Caco-2 (cell line): Measurements from ENCODE around the gene KLHDC9. TPM values are rescaled to one million over a fixed set of nuclear protein-coding genes. Genes with fewer than 3 reads are reported as not detected.

ENCODE experiments used
- BruUV-seq: library from RNA; stranded (reverse); fragments of 400-500 nt; replicated peaks from 2 replicates; lab custom pipeline; 2021; lab: Mats Ljungman, UMichigan
- CTCF ChIA-PET: fragments of 300-600 bp; sonication (Branson Sonifier 250); formaldehyde crosslinking; loops from one replicate; lab custom pipeline; 2022; ENCODE audit warnings: antibody characterized with exemption; lab: Charles Lee
- POLR2A ChIA-PET: fragments of 300-600 bp; sonication (Branson Sonifier 250); formaldehyde crosslinking; loops from one replicate; lab custom pipeline; 2022; ENCODE audit warnings: antibody characterized with exemption; lab: Charles Lee
- DNase-seq, 2 experiments: peaks; one replicate each; pipeline versions ENCODE4 v3.0.0 to v3.0.0-alpha.2; 2020 to 2022
- H3K27me3 ChIP-seq: replicated peaks from 2 replicates; pipeline ENCODE4 v1.6.0; 2011; ENCODE audit warnings: low read length; ENCODE audit not compliant: control insufficient read depth, insufficient read depth
- H3K36me3 ChIP-seq: 2 replicates; pipeline ENCODE4 v1.5.1; 2011; ENCODE audit warnings: low read length; ENCODE audit not compliant: control insufficient read depth, insufficient read depth
- H3K4me1 ChIP-seq: fragments of 250-450 bp; sonication (Bioruptor Pico); 2 replicates; pipeline ENCODE4 v1.5.1; 2020; ENCODE audit warnings: mild to moderate bottlenecking
- H3K4me3 ChIP-seq: 2 replicates; pipeline ENCODE4 v1.5.1; 2011; ENCODE audit warnings: low read depth, mild to moderate bottlenecking, control low read depth, low read length
- H3K9me3 ChIP-seq: fragments of 250-450 bp; sonication (Bioruptor Pico); 2 replicates; pipeline ENCODE4 v1.5.1; 2020; ENCODE audit warnings: mild to moderate bottlenecking, moderate library complexity
- H3K27ac Mint-ChIP-seq: one replicate; pipeline ENCODE4 v1.8.0; 2022; ENCODE audit warnings: mixed read lengths; ENCODE audit not compliant: unreplicated experiment
- H3K27me3 Mint-ChIP-seq: one replicate; pipeline ENCODE4 v1.8.0; 2022; ENCODE audit warnings: mixed read lengths; ENCODE audit not compliant: insufficient read depth, unreplicated experiment
- H3K36me3 Mint-ChIP-seq: one replicate; pipeline ENCODE4 v1.8.0; 2022; ENCODE audit warnings: mild to moderate bottlenecking, mixed read lengths; ENCODE audit not compliant: insufficient read depth, unreplicated experiment
- H3K4me1 Mint-ChIP-seq: one replicate; pipeline ENCODE4 v1.8.0; 2022; ENCODE audit warnings: low read depth, mixed read lengths; ENCODE audit not compliant: unreplicated experiment
- H3K4me3 Mint-ChIP-seq: one replicate; pipeline ENCODE4 v1.8.0; 2022; ENCODE audit warnings: mild to moderate bottlenecking, moderate library complexity, mixed read lengths; ENCODE audit not compliant: unreplicated experiment
- H3K9me3 Mint-ChIP-seq: one replicate; pipeline ENCODE4 v1.8.0; 2022; ENCODE audit warnings: mixed read lengths; ENCODE audit not compliant: unreplicated experiment
- intact Hi-C: fragments of 100-400 bp; cut with micrococcal nuclease; formaldehyde crosslinking; loops from one replicate; pipeline ENCODE4 v1.10.0; 2022; ENCODE audit not compliant: unreplicated experiment
- total RNA-seq: library from RNA; stranded (reverse); gene quantifications from 2 replicates; pipeline ENCODE4 v1.2.3, GENCODE V29; 2022
- TF ChIP-seq, protein P1 (sequence below), 2 experiments: fragments of 200-600 bp in 1 of 2; IDR thresholded peaks; 1 replicate in 1 of 2; 2 replicates in 1 of 2; pipeline versions ENCODE4 v1.5.1 to v1.8.0; 2011 to 2022; ENCODE audit warnings: antibody characterized with exemption in 1 of 2, control low read depth in 1 of 2, inconsistent platforms in 1 of 2, low read depth in 1 of 2, low read length in 1 of 2, mild to moderate bottlenecking in 1 of 2, moderate library complexity in 1 of 2; ENCODE audit not compliant: insufficient read depth in 1 of 2, severe bottlenecking in 1 of 2, unreplicated experiment in 1 of 2

KLHDC9 gene
- total RNA-seq, 1 experiment from 2014 or later: 2.0 TPM

GRCh38 chr1:161121042-161121650, 23.0 kb downstream of the KLHDC9 start:
- H3K4me3 ChIP-seq: no peak overlapping the region
- no TSS peak for BruUV-seq
- intact Hi-C loops: no loop called here
- no peaks in the 10 kb centered on the region for H3K9me3 ChIP-seq
- TF ChIP-seq, protein P1, sequence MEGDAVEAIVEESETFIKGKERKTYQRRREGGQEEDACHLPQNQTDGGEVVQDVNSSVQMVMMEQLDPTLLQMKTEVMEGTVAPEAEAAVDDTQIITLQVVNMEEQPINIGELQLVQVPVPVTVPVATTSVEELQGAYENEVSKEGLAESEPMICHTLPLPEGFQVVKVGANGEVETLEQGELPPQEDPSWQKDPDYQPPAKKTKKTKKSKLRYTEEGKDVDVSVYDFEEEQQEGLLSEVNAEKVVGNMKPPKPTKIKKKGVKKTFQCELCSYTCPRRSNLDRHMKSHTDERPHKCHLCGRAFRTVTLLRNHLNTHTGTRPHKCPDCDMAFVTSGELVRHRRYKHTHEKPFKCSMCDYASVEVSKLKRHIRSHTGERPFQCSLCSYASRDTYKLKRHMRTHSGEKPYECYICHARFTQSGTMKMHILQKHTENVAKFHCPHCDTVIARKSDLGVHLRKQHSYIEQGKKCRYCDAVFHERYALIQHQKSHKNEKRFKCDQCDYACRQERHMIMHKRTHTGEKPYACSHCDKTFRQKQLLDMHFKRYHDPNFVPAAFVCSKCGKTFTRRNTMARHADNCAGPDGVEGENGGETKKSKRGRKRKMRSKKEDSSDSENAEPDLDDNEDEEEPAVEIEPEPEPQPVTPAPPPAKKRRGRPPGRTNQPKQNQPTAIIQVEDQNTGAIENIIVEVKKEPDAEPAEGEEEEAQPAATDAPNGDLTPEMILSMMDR (IDR thresholded peaks at IDR 0.05; ENCODE audit: insufficient read depth in 1 of 2, low read depth in 1 of 2, low read length in 1 of 2, severe bottlenecking in 1 of 2, unreplicated experiment in 1 of 2): no peak
- POLR2A ChIA-PET: no interaction called here
- H3K9me3 Mint-ChIP-seq: no peaks in the 10 kb centered on the region
- peaks cover 17% of the 10 kb centered on the region for H3K4me1 ChIP-seq
- peaks cover 5% of the 10 kb centered on the region for H3K36me3 ChIP-seq
- H3K27me3 Mint-ChIP-seq: no peaks in the 10 kb centered on the region
- H3K36me3 Mint-ChIP-seq: peaks cover 76% of the 10 kb centered on the region
- no peak for DNase-seq
- H3K4me1 Mint-ChIP-seq: peaks cover 13% of the 10 kb centered on the region
- H3K27ac Mint-ChIP-seq: no peak overlapping the region
- no peaks in the 10 kb centered on the region for H3K27me3 ChIP-seq
- CTCF ChIA-PET: interaction anchor here (0.6 to 0.7 kb wide), 2 partner anchors 12 to 169 kb away, joined by 3 to 6 read pairs; no protein-coding TSS in a partner anchor
- no peak overlapping the region for H3K4me3 Mint-ChIP-seq

DNA sequence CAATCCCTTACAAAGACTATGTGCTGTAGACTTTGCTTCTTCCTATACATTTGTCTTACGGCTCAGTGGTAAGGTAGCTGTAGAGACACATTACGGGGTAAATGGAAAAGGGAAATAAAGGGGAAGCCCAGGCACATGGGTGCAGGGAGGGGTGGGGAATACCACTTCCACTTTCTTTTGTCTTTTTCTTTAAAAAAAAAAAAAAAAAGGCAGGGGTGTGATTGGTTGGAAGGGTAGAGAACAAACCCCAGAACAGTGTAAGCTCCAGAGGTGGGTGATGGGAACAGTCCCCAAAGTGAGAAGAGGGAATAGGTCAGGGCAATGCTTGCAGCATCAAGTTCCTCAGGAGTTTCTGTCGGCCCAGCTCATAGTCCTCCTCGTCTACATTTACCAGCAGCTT, 23.7 kb downstream of the KLHDC9 start:
- ChIA-PET CTCF (interaction anchor here (0.6 to 0.7 kb wide), 2 partner anchors 11 to 467 kb away, joined by 3 read pairs; no protein-coding TSS in a partner anchor), POLR2A (no interaction called here)
- H3K27ac Mint-ChIP-seq: no peak overlapping the region
- H3K36me3 Mint-ChIP-seq: peaks cover 77% of the 10 kb centered on the region
- no peaks in the 10 kb centered on the region for H3K9me3 Mint-ChIP-seq
- no TSS peak for BruUV-seq
- TF ChIP-seq, protein P1 (IDR thresholded peaks at IDR 0.05; ENCODE audit: insufficient read depth in 1 of 2, low read depth in 1 of 2, low read length in 1 of 2, severe bottlenecking in 1 of 2, unreplicated experiment in 1 of 2): no peak
- H3K27me3 Mint-ChIP-seq: no peaks in the 10 kb centered on the region
- no peaks in the 10 kb centered on the region for H3K9me3 ChIP-seq
- no peak overlapping the region for H3K4me3 ChIP-seq
- intact Hi-C loops: no loop called here
- H3K27me3 ChIP-seq: no peaks in the 10 kb centered on the region
- peaks cover 13% of the 10 kb centered on the region for H3K4me1 Mint-ChIP-seq
- H3K4me1 ChIP-seq: peaks cover 17% of the 10 kb centered on the region
- H3K36me3 ChIP-seq: peaks cover 5% of the 10 kb centered on the region
- no peak overlapping the region for H3K4me3 Mint-ChIP-seq
- no peak for DNase-seq

DNA sequence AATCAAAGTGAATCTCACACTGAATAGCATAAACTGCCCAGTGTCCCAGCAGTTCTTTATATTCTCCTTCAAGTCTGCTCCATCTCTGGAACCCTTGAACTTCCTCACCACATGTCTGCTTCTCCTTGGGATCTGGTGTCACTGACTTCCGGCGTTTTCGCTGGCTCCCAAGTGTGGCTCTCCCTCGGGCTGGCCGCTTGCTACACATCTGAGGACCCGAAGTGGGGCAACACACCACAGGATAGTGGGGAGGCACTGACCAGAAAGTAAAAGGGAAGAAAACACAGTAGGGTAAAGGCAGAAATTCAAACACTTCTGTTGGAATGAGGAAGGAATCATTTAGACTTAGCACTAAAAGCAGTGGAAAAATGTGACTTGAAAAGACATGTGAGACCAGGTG, 24.8 kb downstream of the KLHDC9 start:
- peaks cover 13% of the 10 kb centered on the region for H3K4me1 Mint-ChIP-seq
- Histone ChIP-seq H3K9me3 (no peaks in the 10 kb centered on the region), H3K4me1 (peaks cover 17% of the 10 kb centered on the region), H3K36me3 (peaks cover 5% of the 10 kb centered on the region), H3K27me3 (no peaks in the 10 kb centered on the region), H3K4me3 (no peak overlapping the region)
- POLR2A ChIA-PET: no interaction called here
- TF ChIP-seq, protein P1 (IDR thresholded peaks at IDR 0.05; ENCODE audit: insufficient read depth in 1 of 2, low read depth in 1 of 2, low read length in 1 of 2, severe bottlenecking in 1 of 2, unreplicated experiment in 1 of 2): no peak
- H3K27me3 Mint-ChIP-seq: no peaks in the 10 kb centered on the region
- no peak overlapping the region for H3K27ac Mint-ChIP-seq
- intact Hi-C loops: no loop called here
- peaks cover 77% of the 10 kb centered on the region for H3K36me3 Mint-ChIP-seq
- H3K4me3 Mint-ChIP-seq: no peak overlapping the region
- no peak for DNase-seq
- no peaks in the 10 kb centered on the region for H3K9me3 Mint-ChIP-seq
- CTCF ChIA-PET: no interaction called here
- no TSS peak for BruUV-seq
